Measurements from ENCODE around the gene SDHAF3.

- TF ChIP-seq, protein P1, sequence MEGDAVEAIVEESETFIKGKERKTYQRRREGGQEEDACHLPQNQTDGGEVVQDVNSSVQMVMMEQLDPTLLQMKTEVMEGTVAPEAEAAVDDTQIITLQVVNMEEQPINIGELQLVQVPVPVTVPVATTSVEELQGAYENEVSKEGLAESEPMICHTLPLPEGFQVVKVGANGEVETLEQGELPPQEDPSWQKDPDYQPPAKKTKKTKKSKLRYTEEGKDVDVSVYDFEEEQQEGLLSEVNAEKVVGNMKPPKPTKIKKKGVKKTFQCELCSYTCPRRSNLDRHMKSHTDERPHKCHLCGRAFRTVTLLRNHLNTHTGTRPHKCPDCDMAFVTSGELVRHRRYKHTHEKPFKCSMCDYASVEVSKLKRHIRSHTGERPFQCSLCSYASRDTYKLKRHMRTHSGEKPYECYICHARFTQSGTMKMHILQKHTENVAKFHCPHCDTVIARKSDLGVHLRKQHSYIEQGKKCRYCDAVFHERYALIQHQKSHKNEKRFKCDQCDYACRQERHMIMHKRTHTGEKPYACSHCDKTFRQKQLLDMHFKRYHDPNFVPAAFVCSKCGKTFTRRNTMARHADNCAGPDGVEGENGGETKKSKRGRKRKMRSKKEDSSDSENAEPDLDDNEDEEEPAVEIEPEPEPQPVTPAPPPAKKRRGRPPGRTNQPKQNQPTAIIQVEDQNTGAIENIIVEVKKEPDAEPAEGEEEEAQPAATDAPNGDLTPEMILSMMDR (IDR thresholded peaks at IDR 0.05 in 2 of 3, conservative IDR thresholded peaks at IDR 0.05 in 1 of 3; ENCODE audit: borderline replicate concordance in 1 of 3, insufficient read depth in 1 of 3, low read depth in 2 of 3, low read length in 2 of 3), result no peak
- TF ChIP-seq EZH2 (IDR thresholded peaks at IDR 0.05) (no peak), ZNF274 (IDR thresholded peaks at IDR 0.05; ENCODE audit: low read depth, low read length) (no peak), RAD21 (IDR thresholded peaks at IDR 0.05; ENCODE audit: low read depth) (no peak)
These were observed 50.3 kb downstream of the SDHAF3 start for GRCh38 chr7:97167749-97168148.

Data from HCT116 (cell line).